Breast epithelium (tissue), 4 donors: ENCODE data around the gene PDGFA. TPM values are rescaled to one million over a fixed set of nuclear protein-coding genes. Genes with fewer than 3 reads are reported as not detected.

Experiments used
- DNase-seq, 2 donors: peaks; one replicate each; pipeline ENCODE4 v3.0.0-alpha.2; 2019; ENCODE audit warnings: low spot score in 2 of 2
- H3K27ac ChIP-seq, 2 donors: fragments of 200-600 bp; sonication (generic) in 1 of 2; one replicate each; pipeline ENCODE4 v1.5.1; 2016 to 2019; ENCODE audit warnings: mild to moderate bottlenecking in 1 of 2
- H3K27me3 ChIP-seq, 2 donors: fragments of 200-600 bp; sonication (generic) in 1 of 2; one replicate each; pipeline versions ENCODE4 v1.5.1 to v1.6.0; 2017 to 2019; ENCODE audit warnings: control low read depth in 1 of 2, mild to moderate bottlenecking in 1 of 2
- H3K36me3 ChIP-seq: fragments of 200-600 bp; one replicate; pipeline ENCODE4 v1.5.1; 2019
- H3K4me1 ChIP-seq, 2 donors: fragments of 200-600 bp; sonication (generic); one replicate each; pipeline ENCODE4 v1.5.1; 2016 to 2019; ENCODE audit warnings: control low read depth in 1 of 2
- H3K4me3 ChIP-seq, 3 donors: fragments of 200-600 bp; sonication (generic); 1 replicate in 2 of 3; 2 replicates in 1 of 3; pipeline ENCODE4 v1.5.1; 2016 to 2019; ENCODE audit warnings: mild to moderate bottlenecking in 3 of 3, moderate library complexity in 2 of 3
- H3K9me3 ChIP-seq, 2 donors: fragments of 200-600 bp; sonication (generic) in 1 of 2; one replicate each; pipeline ENCODE4 v1.5.1; 2016 to 2019; ENCODE audit warnings: control low read depth in 1 of 2
- POLR2A ChIP-seq: fragments of 450-650 bp; IDR thresholded peaks from one replicate; pipeline ENCODE4 v1.6.1; 2016; ENCODE audit warnings: antibody characterized with exemption, mild to moderate bottlenecking, moderate library complexity
- POLR2AphosphoS5 ChIP-seq, 3 donors: sonication (generic); formaldehyde crosslinking; IDR thresholded peaks; one replicate each; pipeline ENCODE4 v1.6.1; 2017; ENCODE audit warnings: antibody characterized with exemption in 3 of 3
- intact Hi-C: fragments of 100-400 bp; cut with DNase I; formaldehyde crosslinking; loops from one replicate; pipeline ENCODE4 v1.15.1; 2023; ENCODE audit warnings: low total_unique reads
- total RNA-seq, 3 donors: library from RNA; depleted of rRNA; stranded (reverse); fragments of >200 nt; gene quantifications; one replicate each; pipeline ENCODE4 v1.1.0, GENCODE V29; 2016
- TF ChIP-seq, protein P1 (sequence below), 3 donors: fragments of 450-650 bp; IDR thresholded peaks; one replicate each; pipeline ENCODE4 v1.5.1; 2016 to 2017; ENCODE audit warnings: antibody characterized with exemption in 3 of 3, mild to moderate bottlenecking in 3 of 3, moderate library complexity in 3 of 3

PDGFA gene
- total RNA-seq, 3 donors from 2014 or later, result 19.8 to 33.4 (median 31.2) TPM

DNA sequence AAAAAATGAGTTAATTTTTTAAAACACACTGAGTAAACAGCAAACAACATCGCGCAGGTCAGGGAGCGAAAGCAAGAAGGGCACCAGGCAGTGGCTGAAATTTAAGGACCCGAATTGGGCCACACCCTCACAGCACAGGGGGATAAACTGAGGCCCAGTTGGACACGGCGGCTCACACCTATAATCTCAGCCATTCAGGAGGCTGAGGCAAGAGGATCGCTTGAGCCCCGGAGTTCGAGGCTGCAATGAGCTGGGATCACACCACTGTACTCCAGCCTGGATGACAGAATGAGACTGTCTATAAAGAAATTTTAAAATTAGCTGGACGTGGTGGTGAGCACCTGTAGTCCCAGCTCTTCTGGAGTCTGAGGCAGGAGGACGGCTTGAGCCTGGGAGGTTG is 69.6 kb downstream of the PDGFA start:
- H3K4me1 ChIP-seq, result peaks cover 0 to 6% of the 10 kb centered on the region in 2 donors
- H3K9me3 ChIP-seq, result no peaks in the 10 kb centered on the region
- H3K4me3 ChIP-seq, result no peak overlapping the region
- no peak overlapping the region for H3K27ac ChIP-seq
- H3K36me3 ChIP-seq, result no peaks in the 10 kb centered on the region
- TF ChIP-seq, protein P1, sequence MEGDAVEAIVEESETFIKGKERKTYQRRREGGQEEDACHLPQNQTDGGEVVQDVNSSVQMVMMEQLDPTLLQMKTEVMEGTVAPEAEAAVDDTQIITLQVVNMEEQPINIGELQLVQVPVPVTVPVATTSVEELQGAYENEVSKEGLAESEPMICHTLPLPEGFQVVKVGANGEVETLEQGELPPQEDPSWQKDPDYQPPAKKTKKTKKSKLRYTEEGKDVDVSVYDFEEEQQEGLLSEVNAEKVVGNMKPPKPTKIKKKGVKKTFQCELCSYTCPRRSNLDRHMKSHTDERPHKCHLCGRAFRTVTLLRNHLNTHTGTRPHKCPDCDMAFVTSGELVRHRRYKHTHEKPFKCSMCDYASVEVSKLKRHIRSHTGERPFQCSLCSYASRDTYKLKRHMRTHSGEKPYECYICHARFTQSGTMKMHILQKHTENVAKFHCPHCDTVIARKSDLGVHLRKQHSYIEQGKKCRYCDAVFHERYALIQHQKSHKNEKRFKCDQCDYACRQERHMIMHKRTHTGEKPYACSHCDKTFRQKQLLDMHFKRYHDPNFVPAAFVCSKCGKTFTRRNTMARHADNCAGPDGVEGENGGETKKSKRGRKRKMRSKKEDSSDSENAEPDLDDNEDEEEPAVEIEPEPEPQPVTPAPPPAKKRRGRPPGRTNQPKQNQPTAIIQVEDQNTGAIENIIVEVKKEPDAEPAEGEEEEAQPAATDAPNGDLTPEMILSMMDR (IDR thresholded peaks at IDR 0.05), result no peak
- no peak for TF ChIP-seq POLR2AphosphoS5 (IDR thresholded peaks at IDR 0.05)
- H3K27me3 ChIP-seq, result peaks cover 0 to 13% of the 10 kb centered on the region in 2 donors
- intact Hi-C loops, result no loop called here
- no peak for DNase-seq

DNA sequence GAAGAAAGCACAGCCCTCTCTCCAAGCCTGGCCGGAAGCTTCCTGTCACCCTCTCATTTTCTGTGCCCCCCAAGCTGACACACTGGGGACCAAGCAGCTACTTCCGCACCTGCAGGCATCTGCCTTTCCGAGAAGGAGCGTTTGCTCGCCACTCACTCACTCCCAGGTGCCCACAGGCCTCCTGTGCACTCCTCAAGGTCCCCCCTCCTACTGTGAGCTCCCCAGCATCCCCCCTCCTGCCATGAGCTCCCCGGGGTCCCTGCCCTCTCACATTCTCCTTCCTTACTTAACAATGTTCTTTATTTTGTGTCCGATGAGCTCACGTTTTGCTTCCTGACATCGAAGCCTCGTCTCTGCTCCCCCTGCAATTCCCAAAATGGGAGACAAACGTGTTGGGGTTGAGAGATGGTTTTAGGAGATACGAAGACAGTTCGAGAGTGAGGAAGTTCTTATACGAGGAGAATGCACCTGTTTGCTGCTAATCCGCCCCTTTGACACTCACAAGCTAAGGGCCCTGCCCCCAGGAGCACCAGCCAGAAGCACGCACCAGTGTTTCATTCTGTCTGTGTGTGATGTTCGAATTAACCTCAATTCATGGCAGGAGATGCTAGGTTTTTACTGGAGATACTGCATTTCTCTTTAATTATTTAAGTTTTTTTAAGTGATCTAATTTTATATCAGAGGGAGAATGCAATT is 70.2 kb downstream of the PDGFA start:
- no peaks in the 10 kb centered on the region for H3K36me3 ChIP-seq
- H3K4me3 ChIP-seq, result no peak overlapping the region
- H3K27ac ChIP-seq, result no peak overlapping the region
- H3K27me3 ChIP-seq, result peaks cover 0 to 13% of the 10 kb centered on the region in 2 donors
- no peaks in the 10 kb centered on the region for H3K9me3 ChIP-seq
- intact Hi-C loops, result loop anchor here (5.0 kb wide), 1 partner anchor 1108 kb away; the partner anchor contains the start of gene TMEM184A
- DNase-seq, result no peak
- TF ChIP-seq POLR2A (no peak), POLR2AphosphoS5 (IDR thresholded peaks at IDR 0.05) (no peak)
- TF ChIP-seq, protein P1 (IDR thresholded peaks at IDR 0.05), result no peak
- peaks cover 0 to 6% of the 10 kb centered on the region in 2 donors for H3K4me1 ChIP-seq

DNA sequence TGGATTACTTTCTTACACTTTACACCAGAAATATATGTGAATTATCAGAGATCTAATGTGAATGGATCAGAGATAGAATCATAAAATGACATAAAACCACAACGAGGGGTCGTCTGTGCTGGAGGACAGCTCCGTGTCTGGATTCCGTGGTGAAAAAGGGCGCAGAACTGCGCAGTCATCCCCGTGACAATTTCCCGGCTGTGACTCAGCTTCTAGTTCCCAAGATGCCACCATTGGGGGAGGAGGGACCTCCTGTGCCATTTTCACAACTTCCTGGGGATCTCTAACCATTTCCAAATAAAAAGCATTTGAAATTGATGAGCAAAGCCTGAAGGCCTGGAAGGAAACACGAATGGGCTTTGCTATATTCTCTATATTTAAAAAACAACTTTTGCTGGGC is 72.1 kb downstream of the PDGFA start:
- H3K4me1 ChIP-seq, result peaks cover 0 to 6% of the 10 kb centered on the region in 2 donors
- H3K4me3 ChIP-seq, result no peak overlapping the region
- TF ChIP-seq POLR2AphosphoS5 (IDR thresholded peaks at IDR 0.05), result no peak
- TF ChIP-seq, protein P1 (IDR thresholded peaks at IDR 0.05), result no peak
- no peak for TF ChIP-seq POLR2A
- intact Hi-C loops, result loop anchor here (5.0 kb wide), 1 partner anchor 1110 kb away; the partner anchor contains the start of gene TMEM184A
- H3K27ac ChIP-seq, result no peak overlapping the region
- H3K9me3 ChIP-seq, result no peaks in the 10 kb centered on the region
- H3K36me3 ChIP-seq, result no peaks in the 10 kb centered on the region
- H3K27me3 ChIP-seq, result peaks cover 0 to 2% of the 10 kb centered on the region in 2 donors
- no peak for DNase-seq

Other genes starting within 250 kb of the PDGFA start
- gene FOXL3, start 229.7 kb downstream of the PDGFA start, total RNA-seq, result not detected
- gene DNAAF5, start 206.9 kb upstream of the PDGFA start, total RNA-seq, result 10 to 100 TPM; 14.1 to 29.8 (median 23.6) TPM
- 10 to 100 TPM in 1 of 3 donors, 1 to 10 TPM in 2; 3.7 to 10.5 (median 7.9) TPM for gene PRKAR1B, start 207.4 kb upstream of the PDGFA start, total RNA-seq